OCI-LY1 (cell line): ENCODE measurements around the gene POLR2B.

ENCODE experiments used
- H2AFZ ChIP-seq: fragments of 200-600 bp; sonication (generic), shearing (Covaris generic); 2 replicates; pipeline ENCODE4 v1.6.0; 2014; ENCODE audit warnings: antibody characterized with exemption, mild to moderate bottlenecking, low read length
- H3F3A ChIP-seq: fragments of 200-600 bp; sonication (generic), shearing (Covaris generic); 2 replicates; pipeline ENCODE4 v1.6.0; 2014; ENCODE audit warnings: mild to moderate bottlenecking, antibody characterized with exemption, low read length, moderate library complexity; ENCODE audit not compliant: insufficient read depth
- H3K27ac ChIP-seq: fragments of 200-600 bp; sonication (generic); 2 replicates; pipeline ENCODE4 v1.5.1; 2014; ENCODE audit warnings: low read length, mixed run types, mild to moderate bottlenecking, low read depth; ENCODE audit not compliant: poor library complexity, severe bottlenecking
- H3K27me3 ChIP-seq: fragments of 200-600 bp; sonication (generic); 2 replicates; pipeline ENCODE4 v1.6.0; 2014; ENCODE audit warnings: antibody characterized with exemption, mild to moderate bottlenecking, low read length, moderate library complexity; ENCODE audit not compliant: insufficient read depth
- H3K36me3 ChIP-seq: fragments of 200-600 bp; sonication (generic); 2 replicates; pipeline ENCODE4 v1.6.1; 2014; ENCODE audit warnings: mild to moderate bottlenecking, antibody characterized with exemption, low read length, moderate library complexity, mixed read lengths; ENCODE audit not compliant: insufficient read depth
- H3K4me1 ChIP-seq: fragments of 200-600 bp; sonication (generic); 2 replicates; pipeline ENCODE4 v1.5.1; 2014; ENCODE audit warnings: mild to moderate bottlenecking, low read length, moderate library complexity; ENCODE audit not compliant: insufficient read depth, severe bottlenecking
- H3K4me2 ChIP-seq: fragments of 200-600 bp; sonication (generic), shearing (Covaris generic); 2 replicates; pipeline ENCODE4 v1.6.1; 2014; ENCODE audit warnings: low read length
- H3K4me3 ChIP-seq: fragments of 200-600 bp; sonication (generic); 2 replicates; pipeline ENCODE4 v1.5.1; 2014; ENCODE audit warnings: low read length, low read depth, mild to moderate bottlenecking, mixed read lengths; ENCODE audit not compliant: poor library complexity, severe bottlenecking
- H3K79me2 ChIP-seq: fragments of 200-600 bp; shearing (Covaris generic); 2 replicates; pipeline ENCODE4 v1.6.1; 2016; ENCODE audit warnings: mixed run types, low read length, mixed read lengths; ENCODE audit not compliant: insufficient read depth
- H3K9ac ChIP-seq: fragments of 200-600 bp; sonication (generic), shearing (Covaris generic); 2 replicates; pipeline ENCODE4 v1.6.1; 2014; ENCODE audit warnings: mild to moderate bottlenecking, low read length, mixed read lengths
- H3K9me2 ChIP-seq: fragments of 200-600 bp; sonication (generic), shearing (Covaris generic); 2 replicates; pipeline ENCODE4 v1.6.1; 2014; ENCODE audit warnings: low read depth, mild to moderate bottlenecking, low read length, mixed read lengths
- H3K9me3 ChIP-seq: fragments of 200-600 bp; shearing (Covaris generic); 2 replicates; pipeline ENCODE4 v1.6.1; 2014; ENCODE audit warnings: low read length, mixed read lengths
- H4K20me1 ChIP-seq: fragments of 200-600 bp; sonication (generic), shearing (Covaris generic); 2 replicates; pipeline ENCODE4 v1.6.0; 2016; ENCODE audit warnings: mild to moderate bottlenecking, low read length; ENCODE audit not compliant: insufficient read depth
- CTCF ChIP-seq: fragments of 200-600 bp; sonication (generic), shearing (Covaris generic); IDR thresholded peaks from 2 replicates; pipeline ENCODE4 v1.5.1; 2017; ENCODE audit warnings: mild to moderate bottlenecking, antibody characterized with exemption, low read length, moderate library complexity, mixed read lengths
- EZH2 ChIP-seq: fragments of 200-600 bp; sonication (generic), shearing (Covaris generic); IDR thresholded peaks from 2 replicates; pipeline ENCODE4 v1.8.0; 2017; ENCODE audit warnings: borderline replicate concordance, mixed run types, mild to moderate bottlenecking, antibody characterized with exemption, low read length, moderate library complexity, mixed read lengths

POLR2B gene

GRCh38 chr4:56986952-56987351 is 8.3 kb downstream of the POLR2B start:
- Histone ChIP-seq H3K4me3 (no peak overlapping the region), H4K20me1 (peaks cover 3% of the 10 kb centered on the region; the same call in 1 of the 2 replicates), H3K27ac (no peak overlapping the region), H3K79me2 (peaks cover 73% of the 10 kb centered on the region), H3K27me3 (no peaks in the 10 kb centered on the region), H3K36me3 (peaks cover 85% of the 10 kb centered on the region), H3K9me2 (no peaks in the 10 kb centered on the region), H3K4me2 (no peak overlapping the region), H2AFZ (no peak overlapping the region), H3F3A (no peaks in the 10 kb centered on the region), H3K4me1 (peaks cover 5% of the 10 kb centered on the region), H3K9ac (no peak overlapping the region), H3K9me3 (no peaks in the 10 kb centered on the region)
- TF ChIP-seq CTCF (no peak), EZH2 (no peak)

GRCh38 chr4:56990109-56990905 is 11.6 kb downstream of the POLR2B start:
- Histone ChIP-seq H4K20me1 (peaks cover 3% of the 10 kb centered on the region; the same call in 1 of the 2 replicates), H3K9ac (no peak overlapping the region), H3K4me2 (no peak overlapping the region), H3K27ac (no peak overlapping the region), H3F3A (no peaks in the 10 kb centered on the region), H3K9me2 (no peaks in the 10 kb centered on the region), H3K9me3 (no peaks in the 10 kb centered on the region), H3K4me1 (no peaks in the 10 kb centered on the region), H3K79me2 (peaks cover 39% of the 10 kb centered on the region), H2AFZ (no peak overlapping the region), H3K27me3 (no peaks in the 10 kb centered on the region), H3K36me3 (peaks cover 96% of the 10 kb centered on the region), H3K4me3 (no peak overlapping the region)
- TF ChIP-seq EZH2 (no peak), CTCF (no peak)

- no peaks in the 10 kb centered on the region for H3K4me1 ChIP-seq
- H3K27me3 ChIP-seq, result no peaks in the 10 kb centered on the region
- no peaks in the 10 kb centered on the region for H4K20me1 ChIP-seq
- H3K36me3 ChIP-seq, result peaks cover 92% of the 10 kb centered on the region
- H3K79me2 ChIP-seq, result peaks cover 8% of the 10 kb centered on the region; the same call in 1 of the 2 replicates
- TF ChIP-seq CTCF, result no peak
- no peak for TF ChIP-seq EZH2
- H2AFZ ChIP-seq, result no peak overlapping the region
- H3K4me2 ChIP-seq, result no peak overlapping the region
- H3K9me2 ChIP-seq, result no peaks in the 10 kb centered on the region
- H3F3A ChIP-seq, result no peaks in the 10 kb centered on the region
- no peaks in the 10 kb centered on the region for H3K9me3 ChIP-seq
- no peak overlapping the region for H3K4me3 ChIP-seq
- H3K9ac ChIP-seq, result no peak overlapping the region
- no peak overlapping the region for H3K27ac ChIP-seq
These were observed 16.8 kb downstream of the POLR2B start for GRCh38 chr4:56995525-56995924.
